Neuronal stem cell (in vitro differentiated cells): ENCODE data around the gene CDK14.

Experiments
- DNase-seq: peaks from one replicate; pipeline ENCODE4 v3.0.0-alpha.2; 2013; ENCODE audit warnings: low spot score
- H2AFZ ChIP-seq: one replicate; pipeline ENCODE4 v1.6.1; 2013; ENCODE audit warnings: mild to moderate bottlenecking, low read length, inconsistent platforms
- H2AK5ac ChIP-seq: 2 replicates; pipeline ENCODE4 v1.6.1; 2013; ENCODE audit warnings: low read depth, mild to moderate bottlenecking, inconsistent platforms, low read length, moderate library complexity, mixed read lengths
- H2BK120ac ChIP-seq: 2 replicates; pipeline ENCODE4 v1.6.1; 2013; ENCODE audit warnings: low read depth, mild to moderate bottlenecking, inconsistent platforms, low read length, moderate library complexity, mixed read lengths
- H2BK12ac ChIP-seq: one replicate; pipeline ENCODE4 v1.6.1; 2013; ENCODE audit warnings: low read length, inconsistent platforms
- H2BK15ac ChIP-seq: 2 replicates; pipeline ENCODE4 v1.6.1; 2013; ENCODE audit warnings: mild to moderate bottlenecking, low read length, inconsistent platforms, mixed read lengths
- H2BK5ac ChIP-seq: one replicate; pipeline ENCODE4 v1.6.1; 2013; ENCODE audit warnings: inconsistent platforms, mild to moderate bottlenecking, low read length, moderate library complexity
- H3K14ac ChIP-seq: one replicate; pipeline ENCODE4 v1.6.1; 2013; ENCODE audit warnings: low read length, inconsistent platforms
- H3K18ac ChIP-seq: 2 replicates; pipeline ENCODE4 v1.6.1; 2013; ENCODE audit warnings: low read length, inconsistent platforms
- H3K23ac ChIP-seq: 2 replicates; pipeline ENCODE4 v1.6.1; 2013; ENCODE audit warnings: low read depth, mild to moderate bottlenecking, mixed read lengths, low read length, inconsistent platforms; ENCODE audit not compliant: poor library complexity
- H3K27ac ChIP-seq: replicated peaks from 3 replicates; pipeline ENCODE4 v1.5.1; 2013; ENCODE audit warnings: low read length, inconsistent platforms
- H3K27me3 ChIP-seq, 3 experiments: 2 replicates each; pipeline ENCODE4 v1.6.1; 2013; ENCODE audit warnings: low read length in 3 of 3, mild to moderate bottlenecking in 2 of 3, inconsistent platforms in 1 of 3, low read depth in 1 of 3, mixed read lengths in 1 of 3, moderate library complexity in 1 of 3; ENCODE audit not compliant: control insufficient read depth in 3 of 3, insufficient read depth in 3 of 3
- H3K36me3 ChIP-seq, 2 donors: replicated peaks in 1 of 2; 2 replicates each; pipeline ENCODE4 v1.6.1; 2013; ENCODE audit warnings: low read length in 2 of 2; ENCODE audit not compliant: control insufficient read depth in 2 of 2, insufficient read depth in 2 of 2
- H3K4ac ChIP-seq: 2 replicates; pipeline ENCODE4 v1.6.1; 2013; ENCODE audit warnings: inconsistent platforms, mild to moderate bottlenecking, low read length, moderate library complexity
- H3K4me1 ChIP-seq, 2 donors: 1 replicate in 1 of 2; 2 replicates in 1 of 2; pipeline ENCODE4 v1.6.1; 2013; ENCODE audit warnings: low read length in 2 of 2, low read depth in 1 of 2; ENCODE audit not compliant: control insufficient read depth in 2 of 2, insufficient read depth in 1 of 2
- H3K4me2 ChIP-seq: one replicate; pipeline ENCODE4 v1.6.1; 2013; ENCODE audit warnings: mild to moderate bottlenecking, low read length, inconsistent platforms; ENCODE audit not compliant: insufficient read depth, poor library complexity, severe bottlenecking
- H3K4me3 ChIP-seq, 2 donors: 2 replicates each; pipeline ENCODE4 v1.5.1; 2013; ENCODE audit warnings: low read length in 2 of 2, mild to moderate bottlenecking in 2 of 2, inconsistent platforms in 1 of 2, moderate library complexity in 1 of 2
- H3K79me1 ChIP-seq: one replicate; pipeline ENCODE4 v1.6.1; 2013; ENCODE audit warnings: low read depth, mild to moderate bottlenecking, inconsistent platforms, low read length, moderate library complexity
- H3K9ac ChIP-seq: one replicate; pipeline ENCODE4 v1.6.1; 2013; ENCODE audit warnings: mild to moderate bottlenecking, low read depth, low read length, inconsistent platforms; ENCODE audit not compliant: poor library complexity
- H3K9me3 ChIP-seq, 2 donors: replicated peaks in 1 of 2; 2 replicates each; pipeline versions ENCODE3 to v1.6.1; 2013; ENCODE audit warnings: low read length in 2 of 2, mild to moderate bottlenecking in 2 of 2, inconsistent platforms in 1 of 2, low read depth in 1 of 2, mixed read lengths in 1 of 2, moderate library complexity in 1 of 2; ENCODE audit not compliant: control insufficient read depth in 2 of 2, insufficient read depth in 1 of 2
- H4K8ac ChIP-seq: one replicate; pipeline ENCODE4 v1.6.1; 2013; ENCODE audit warnings: low read depth, mild to moderate bottlenecking, inconsistent platforms, low read length, moderate library complexity
- H4K91ac ChIP-seq: one replicate; pipeline ENCODE4 v1.6.1; 2013; ENCODE audit warnings: low read length, low read depth, mild to moderate bottlenecking, inconsistent platforms; ENCODE audit not compliant: poor library complexity
- WGBS, 2 donors: extraction: QIAGEN DNeasy Blood & Tissue Kit; methylation state at CpG; one replicate each; pipeline ENCODE4 v1.1.7; 2013; ENCODE audit warnings: missing lambda C conversion rate in 2 of 2, mixed read lengths in 1 of 2; ENCODE audit not compliant: insufficient read length in 2 of 2, insufficient replicate concordance in 1 of 2; ENCODE audit errors: extremely low coverage in 2 of 2; 5-methylcytosine and 5-hydroxymethylcytosine counted together

Gene CDK14

DNA sequence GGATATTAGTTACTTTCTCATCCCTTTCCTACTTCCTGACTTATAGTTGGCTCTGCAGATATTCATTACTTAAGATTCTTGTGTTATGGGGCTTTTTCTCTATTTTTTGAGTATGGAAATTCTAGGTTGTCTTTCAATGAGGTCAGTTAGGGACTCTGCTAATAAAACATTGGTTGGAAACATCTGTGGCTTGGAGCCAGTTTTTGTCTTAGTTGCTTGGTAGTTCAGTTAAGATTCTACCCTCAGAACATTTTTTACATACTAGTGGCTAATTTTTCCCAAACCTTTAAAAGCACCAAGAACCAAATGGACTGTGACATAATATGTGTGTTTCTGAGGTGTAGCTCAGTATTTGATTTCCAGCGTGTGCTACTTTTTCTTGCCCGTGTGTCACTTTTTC, 362.5 kb downstream of the CDK14 start:
- H3K4me3 ChIP-seq, result no peak overlapping the region
- no peak overlapping the region for H2AK5ac ChIP-seq
- H2BK120ac ChIP-seq, result no peak overlapping the region
- H3K9me3 ChIP-seq, result peaks cover 0 to 3% of the 10 kb centered on the region in 2 donors
- H3K4me2 ChIP-seq, result no peak overlapping the region
- H4K8ac ChIP-seq, result no peak overlapping the region
- no peak overlapping the region for H4K91ac ChIP-seq
- H3K36me3 ChIP-seq, result peaks cover 0 to 10% of the 10 kb centered on the region in 2 donors
- H3K9ac ChIP-seq, result no peak overlapping the region
- H2AFZ ChIP-seq, result no peak overlapping the region
- peaks cover under 1 to 2% of the 10 kb centered on the region in 2 donors for H3K4me1 ChIP-seq
- H3K18ac ChIP-seq, result no peak overlapping the region
- WGBS, 2 donors, result no CpG with 5 or more reads among the region's 2 CpGs
- H2BK12ac ChIP-seq, result no peak overlapping the region
- no peak overlapping the region for H3K4ac ChIP-seq
- no peak overlapping the region for H2BK5ac ChIP-seq
- no peaks in the 10 kb centered on the region for H3K79me1 ChIP-seq
- H3K27ac ChIP-seq, result no peak overlapping the region
- H3K27me3 ChIP-seq, result no peaks in the 10 kb centered on the region
- H2BK15ac ChIP-seq, result no peak overlapping the region
- H3K14ac ChIP-seq, result no peak overlapping the region
- no peak overlapping the region for H3K23ac ChIP-seq
- no peak for DNase-seq

DNA sequence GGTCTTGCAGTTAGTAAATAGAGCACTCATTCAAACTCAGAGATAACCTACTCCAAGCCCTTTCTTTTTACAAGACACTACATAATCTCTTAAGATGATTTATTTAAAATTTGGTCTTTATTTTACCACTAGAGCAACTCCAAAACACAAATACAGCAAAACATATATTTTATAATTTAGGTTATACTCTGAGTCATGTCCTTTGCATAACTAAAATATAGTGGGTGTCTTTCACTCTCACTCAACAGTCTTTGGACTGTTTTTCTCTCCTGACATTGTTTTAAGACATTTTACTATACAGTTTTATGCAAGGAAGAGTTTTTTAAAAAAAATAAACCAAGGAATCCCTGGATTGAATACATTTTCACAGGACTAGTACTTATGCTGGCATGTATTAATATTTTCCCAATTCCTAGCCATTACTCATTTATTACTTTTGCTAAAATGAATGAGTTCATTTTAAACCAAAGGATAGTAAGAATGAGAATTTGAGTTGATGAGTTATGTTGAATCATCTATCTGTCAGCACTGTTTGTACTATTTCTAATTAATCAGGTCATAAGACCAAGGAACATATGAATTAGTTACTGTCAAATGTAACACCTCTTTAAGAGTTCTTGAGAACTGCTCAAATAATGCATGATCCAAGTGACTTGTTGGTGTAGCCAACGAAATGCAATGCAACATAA, 365.1 kb downstream of the CDK14 start:
- no peak overlapping the region for H3K23ac ChIP-seq
- H3K9ac ChIP-seq, result no peak overlapping the region
- H4K91ac ChIP-seq, result no peak overlapping the region
- H2BK120ac ChIP-seq, result no peak overlapping the region
- H3K4me1 ChIP-seq, result peaks cover 0 to 2% of the 10 kb centered on the region in 2 donors
- H2BK5ac ChIP-seq, result no peak overlapping the region
- H2AFZ ChIP-seq, result no peak overlapping the region
- no peak overlapping the region for H3K27ac ChIP-seq
- no peaks in the 10 kb centered on the region for H3K79me1 ChIP-seq
- WGBS, 2 donors, result no CpG with 5 or more reads among the region's 1 CpG
- no peak overlapping the region for H2BK15ac ChIP-seq
- no peak overlapping the region for H3K4me3 ChIP-seq
- no peak overlapping the region for H3K14ac ChIP-seq
- H3K18ac ChIP-seq, result no peak overlapping the region
- no peaks in the 10 kb centered on the region for H3K27me3 ChIP-seq
- no peak overlapping the region for H2BK12ac ChIP-seq
- no peak overlapping the region for H4K8ac ChIP-seq
- H3K4me2 ChIP-seq, result no peak overlapping the region
- H3K36me3 ChIP-seq, result peaks cover 0 to 2% of the 10 kb centered on the region in 2 donors
- no peaks in the 10 kb centered on the region for H3K9me3 ChIP-seq
- no peak for DNase-seq
- no peak overlapping the region for H3K4ac ChIP-seq
- H2AK5ac ChIP-seq, result no peak overlapping the region

DNA sequence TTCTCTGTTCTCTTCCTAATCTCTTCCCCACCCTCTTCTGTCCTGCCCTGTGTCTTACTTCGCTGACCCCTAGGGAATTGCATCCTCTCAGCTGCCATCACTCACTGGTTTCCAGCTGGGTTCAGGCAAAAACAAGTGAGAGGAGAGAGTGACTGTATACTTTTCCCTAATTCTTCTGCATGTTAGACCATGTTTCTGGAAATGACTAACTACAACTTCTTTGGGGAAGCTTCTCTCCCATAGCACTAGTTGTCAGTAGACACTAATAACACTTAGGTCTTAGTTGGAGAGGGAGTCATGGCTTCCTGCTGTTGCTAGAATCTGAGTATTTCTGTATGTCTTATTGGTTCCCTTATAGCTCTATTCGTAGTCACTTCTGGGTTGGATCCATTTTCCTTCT, 369.1 kb downstream of the CDK14 start:
- no peak overlapping the region for H4K8ac ChIP-seq
- H3K9ac ChIP-seq, result no peak overlapping the region
- no peak overlapping the region for H3K4ac ChIP-seq
- no peak overlapping the region for H2AFZ ChIP-seq
- H3K14ac ChIP-seq, result no peak overlapping the region
- H3K27ac ChIP-seq, result no peak overlapping the region
- H2BK12ac ChIP-seq, result no peak overlapping the region
- WGBS, 2 donors, result no CpG with 5 or more reads among the region's 2 CpGs
- no peaks in the 10 kb centered on the region for H3K27me3 ChIP-seq
- H2BK120ac ChIP-seq, result no peak overlapping the region
- no peak overlapping the region for H3K18ac ChIP-seq
- H4K91ac ChIP-seq, result no peak overlapping the region
- DNase-seq, result no peak
- no peak overlapping the region for H2BK15ac ChIP-seq
- H2AK5ac ChIP-seq, result no peak overlapping the region
- no peaks in the 10 kb centered on the region for H3K9me3 ChIP-seq
- no peak overlapping the region for H2BK5ac ChIP-seq
- no peak overlapping the region for H3K4me3 ChIP-seq
- H3K36me3 ChIP-seq, result no peaks in the 10 kb centered on the region
- no peak overlapping the region for H3K4me2 ChIP-seq
- no peak overlapping the region for H3K23ac ChIP-seq
- H3K79me1 ChIP-seq, result no peaks in the 10 kb centered on the region
- peaks cover 0 to 5% of the 10 kb centered on the region in 2 donors for H3K4me1 ChIP-seq

DNA sequence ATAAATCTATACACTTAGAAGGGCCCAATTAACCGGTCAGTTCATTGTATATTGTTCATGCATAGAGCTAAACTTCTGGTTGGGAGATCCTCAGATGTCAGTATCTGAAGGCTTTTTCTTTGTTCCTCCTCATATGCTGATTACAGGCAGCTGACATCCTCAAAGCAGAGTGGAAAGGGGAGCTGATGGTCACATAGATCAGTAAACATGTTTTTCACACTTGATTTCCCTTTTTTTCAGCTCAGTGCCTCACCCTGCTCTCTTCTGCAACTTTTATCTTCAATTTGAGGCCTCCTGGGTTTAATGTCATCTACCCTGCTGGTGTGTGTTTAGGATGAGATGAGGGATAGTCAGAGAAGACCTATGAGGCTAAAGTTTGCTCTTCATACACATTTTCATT, 370.2 kb downstream of the CDK14 start:
- Histone ChIP-seq H4K91ac (no peak overlapping the region), H4K8ac (no peak overlapping the region), H2BK120ac (no peak overlapping the region), H3K4me1 (peaks cover 0 to 5% of the 10 kb centered on the region in 2 donors), H3K27me3 (no peaks in the 10 kb centered on the region), H2BK15ac (no peak overlapping the region), H3K4ac (no peak overlapping the region), H3K27ac (no peak overlapping the region), H2BK12ac (no peak overlapping the region), H2AK5ac (no peak overlapping the region), H3K18ac (no peak overlapping the region), H3K14ac (no peak overlapping the region), H3K4me3 (no peak overlapping the region), H3K4me2 (no peak overlapping the region), H2BK5ac (no peak overlapping the region), H3K79me1 (no peaks in the 10 kb centered on the region), H3K9me3 (no peaks in the 10 kb centered on the region), H3K23ac (no peak overlapping the region), H2AFZ (no peak overlapping the region), H3K9ac (no peak overlapping the region), H3K36me3 (no peaks in the 10 kb centered on the region)
- DNase-seq, result no peak
- no CpG with 5 or more reads among the region's 1 CpG for WGBS, 2 donors
